OCI-LY3 (cell line): Measurements from ENCODE around the gene JDP2.

Experiments
- EZH2phosphoT487 ChIP-seq: fragments of 200-600 bp; shearing (Covaris generic); IDR thresholded peaks from 2 replicates; pipeline ENCODE4 v1.6.1; 2018; ENCODE audit warnings: antibody characterized with exemption, mixed run types, low read depth
- TF ChIP-seq, protein P1 (sequence below): fragments of 200-600, 300-600 bp; sonication (generic); IDR thresholded peaks from 2 replicates; pipeline ENCODE4 v1.5.1; 2014; ENCODE audit warnings: antibody characterized with exemption, low read length, low read depth

DNA sequence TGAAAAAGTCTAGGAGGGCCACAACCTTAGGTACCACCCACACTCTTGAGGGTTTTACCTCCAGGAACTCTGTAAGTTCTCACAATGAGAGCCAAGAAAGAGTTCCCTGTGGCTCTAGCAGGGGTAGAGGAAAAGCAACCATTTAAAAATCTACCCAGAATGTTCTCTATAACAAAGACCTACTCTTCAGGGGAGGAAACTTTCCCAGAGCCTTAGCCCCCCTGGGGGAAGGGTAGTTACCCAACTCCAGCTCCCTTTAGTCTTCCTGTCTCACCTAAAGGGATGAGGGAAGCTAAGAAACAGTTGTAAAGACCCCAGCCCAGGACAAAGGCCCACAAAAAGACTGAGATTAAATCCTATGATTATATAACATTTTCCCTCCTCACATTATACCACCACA is 46.2 kb upstream of the JDP2 start:
- TF ChIP-seq, protein P1, sequence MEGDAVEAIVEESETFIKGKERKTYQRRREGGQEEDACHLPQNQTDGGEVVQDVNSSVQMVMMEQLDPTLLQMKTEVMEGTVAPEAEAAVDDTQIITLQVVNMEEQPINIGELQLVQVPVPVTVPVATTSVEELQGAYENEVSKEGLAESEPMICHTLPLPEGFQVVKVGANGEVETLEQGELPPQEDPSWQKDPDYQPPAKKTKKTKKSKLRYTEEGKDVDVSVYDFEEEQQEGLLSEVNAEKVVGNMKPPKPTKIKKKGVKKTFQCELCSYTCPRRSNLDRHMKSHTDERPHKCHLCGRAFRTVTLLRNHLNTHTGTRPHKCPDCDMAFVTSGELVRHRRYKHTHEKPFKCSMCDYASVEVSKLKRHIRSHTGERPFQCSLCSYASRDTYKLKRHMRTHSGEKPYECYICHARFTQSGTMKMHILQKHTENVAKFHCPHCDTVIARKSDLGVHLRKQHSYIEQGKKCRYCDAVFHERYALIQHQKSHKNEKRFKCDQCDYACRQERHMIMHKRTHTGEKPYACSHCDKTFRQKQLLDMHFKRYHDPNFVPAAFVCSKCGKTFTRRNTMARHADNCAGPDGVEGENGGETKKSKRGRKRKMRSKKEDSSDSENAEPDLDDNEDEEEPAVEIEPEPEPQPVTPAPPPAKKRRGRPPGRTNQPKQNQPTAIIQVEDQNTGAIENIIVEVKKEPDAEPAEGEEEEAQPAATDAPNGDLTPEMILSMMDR: no peak
- TF ChIP-seq EZH2phosphoT487: no peak
